Measurements from ENCODE around the gene EDN2. TPM values are rescaled to one million over a fixed set of nuclear protein-coding genes. Genes with fewer than 3 reads are reported as not detected.

The EDN2 gene
- total RNA-seq, 1 donor from 2014 or later = 1.1 TPM

DNA sequence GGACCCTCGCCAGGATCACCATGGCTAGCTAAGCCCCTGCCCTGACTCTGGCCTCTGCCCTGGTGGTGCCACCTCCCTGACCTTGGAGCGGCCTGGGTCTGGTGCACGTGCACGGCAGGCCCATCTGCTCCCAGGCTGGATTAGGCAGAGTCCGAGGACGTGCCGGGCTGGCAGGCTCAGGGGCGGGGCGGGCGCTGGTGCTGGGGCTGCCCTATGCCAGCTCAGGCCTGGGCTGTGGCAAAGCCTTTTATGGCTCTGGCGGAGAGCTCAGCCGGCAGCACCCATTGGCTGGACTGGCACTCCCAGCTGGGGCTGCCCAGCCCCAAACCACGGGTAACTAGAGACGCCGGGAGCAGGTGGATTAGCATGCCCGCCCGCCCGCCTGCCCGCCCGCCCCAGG lies 17.1 kb upstream of the EDN2 start:
- intact Hi-C loops (cut with DNase I) = no loop called here
- no peak for DNase-seq (ENCODE audit: low spot score)

DNA sequence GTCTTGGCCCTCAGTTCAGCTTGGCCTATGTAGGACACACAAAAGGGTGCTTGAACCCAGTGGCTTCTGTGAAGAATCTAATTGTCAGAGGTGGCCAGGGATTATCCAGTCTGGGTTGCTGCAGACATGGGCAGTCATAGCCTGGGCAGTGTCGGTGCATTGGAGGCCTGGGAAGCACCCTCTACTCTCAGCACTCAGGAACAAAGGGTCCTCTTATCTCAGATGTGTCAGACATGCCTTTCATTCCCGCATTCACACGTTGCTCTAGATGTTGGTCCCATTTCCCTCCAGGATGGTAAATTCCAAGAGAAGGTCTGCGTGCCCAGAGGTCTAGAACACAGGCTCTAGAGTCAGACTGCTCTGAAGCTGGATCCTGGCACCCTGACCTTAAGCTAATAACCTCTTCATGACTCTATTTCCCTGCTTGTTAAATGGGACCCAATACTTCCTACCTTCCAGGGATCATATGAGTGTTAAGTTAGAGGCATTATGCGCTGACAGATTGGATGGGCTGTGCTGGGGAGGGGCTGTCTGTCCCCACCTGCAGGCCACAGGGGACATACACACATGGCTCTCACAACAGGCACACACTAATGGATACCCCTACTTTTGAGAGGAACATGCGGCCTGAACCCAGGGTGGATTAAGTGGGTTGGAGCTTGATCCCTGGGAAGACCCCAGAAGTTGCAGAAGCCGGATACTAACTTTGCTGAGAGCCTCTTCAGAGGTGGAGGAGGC lies 16.5 kb upstream of the EDN2 start:
- DNase-seq (ENCODE audit: low spot score) = no peak
- intact Hi-C loops (cut with DNase I) = no loop called here

DNA sequence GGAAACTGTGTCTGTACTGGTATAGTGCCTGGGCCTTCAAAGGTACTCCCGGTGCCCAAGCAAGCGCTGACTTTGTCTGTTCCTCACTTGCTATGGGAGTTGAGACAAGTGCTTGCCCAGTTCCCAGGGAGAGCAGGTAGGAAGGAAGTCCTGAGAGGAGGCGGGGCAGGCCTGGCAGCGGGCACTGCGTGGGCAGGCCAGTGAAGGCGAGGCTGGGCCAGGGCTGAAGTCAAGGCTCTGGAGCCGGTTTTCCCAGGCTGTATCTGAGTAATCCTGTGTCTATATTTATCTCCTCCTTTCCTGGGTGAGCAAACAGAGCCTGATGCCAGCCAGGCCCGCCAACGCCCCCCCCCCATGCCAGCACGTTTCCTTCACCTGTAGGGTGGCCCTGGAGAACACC lies 15.9 kb upstream of the EDN2 start:
- intact Hi-C loops (cut with DNase I) = no loop called here
- DNase-seq (ENCODE audit: low spot score) = no peak

DNA sequence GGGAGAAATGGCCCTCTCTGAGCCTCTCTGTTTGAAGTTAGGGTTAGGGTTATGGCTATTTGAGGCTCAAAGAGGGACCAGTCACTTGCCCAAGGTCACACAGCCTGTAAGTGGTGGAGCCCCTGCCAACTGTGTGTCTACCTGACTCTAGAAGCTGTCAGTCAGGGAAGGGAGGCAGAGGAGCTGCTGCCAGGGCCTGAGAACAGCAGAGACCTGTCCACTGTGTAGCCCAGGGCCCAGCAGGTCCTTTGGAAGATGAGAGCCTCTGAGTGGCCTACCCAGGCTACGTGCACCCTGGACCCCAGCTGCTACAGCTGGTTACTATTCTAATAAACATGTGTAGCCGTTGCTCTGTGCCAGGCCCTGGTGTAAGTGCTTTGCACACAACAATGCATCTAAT lies 15.1 kb upstream of the EDN2 start:
- DNase-seq (ENCODE audit: low spot score) = no peak
- intact Hi-C loops (cut with DNase I) = loop anchor here (5.0 kb wide), 1 partner anchor 42 kb away; no protein-coding TSS in a partner anchor

DNA sequence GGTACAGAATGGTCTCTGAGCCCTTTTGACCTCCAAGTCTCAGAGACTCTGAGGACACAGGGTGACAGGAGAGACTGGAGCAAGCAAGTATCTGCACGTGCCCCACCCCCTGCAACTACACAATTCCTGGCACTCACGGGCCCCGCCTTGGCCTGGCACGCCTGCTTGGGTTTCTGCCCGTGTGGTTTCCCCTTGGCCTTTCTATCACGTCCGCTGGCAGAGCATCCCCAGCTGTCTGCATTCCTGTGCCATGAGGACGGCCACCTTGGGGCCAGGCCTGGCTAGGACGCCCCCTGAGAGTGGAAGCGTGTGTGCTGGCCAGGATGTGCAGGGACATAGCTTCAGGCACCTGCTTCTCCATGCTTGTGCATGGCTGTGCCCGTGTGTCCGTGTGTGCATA lies 14.3 kb upstream of the EDN2 start:
- peak; percentile 86 for DNase-seq (ENCODE audit: low spot score)
- intact Hi-C loops (cut with DNase I) = loop anchor here (5.0 kb wide), 1 partner anchor 42 kb away; no protein-coding TSS in a partner anchor

DNA sequence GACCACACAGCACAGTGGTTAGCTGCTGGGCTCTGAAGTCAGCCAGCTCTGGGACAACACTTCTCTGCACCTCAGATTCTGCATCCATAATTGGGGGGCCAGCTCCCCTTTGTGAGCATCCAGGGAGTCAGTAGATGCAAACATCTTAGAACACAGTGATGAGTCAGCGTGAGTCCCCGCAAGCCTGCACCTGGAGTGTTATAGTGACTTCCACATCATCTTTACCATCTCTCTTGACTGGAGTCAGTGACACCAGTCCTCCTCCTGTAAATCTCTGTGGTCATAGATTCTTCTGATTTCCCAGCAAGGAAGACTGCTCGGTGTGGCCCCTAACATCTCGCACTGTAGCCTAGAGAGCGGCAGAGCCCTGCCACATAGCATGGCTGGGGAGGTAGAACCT lies 13.9 kb upstream of the EDN2 start:
- DNase-seq (ENCODE audit: low spot score) = no peak
- intact Hi-C loops (cut with DNase I) = loop anchor here (5.0 kb wide), 1 partner anchor 41 kb away; no protein-coding TSS in a partner anchor

DNA sequence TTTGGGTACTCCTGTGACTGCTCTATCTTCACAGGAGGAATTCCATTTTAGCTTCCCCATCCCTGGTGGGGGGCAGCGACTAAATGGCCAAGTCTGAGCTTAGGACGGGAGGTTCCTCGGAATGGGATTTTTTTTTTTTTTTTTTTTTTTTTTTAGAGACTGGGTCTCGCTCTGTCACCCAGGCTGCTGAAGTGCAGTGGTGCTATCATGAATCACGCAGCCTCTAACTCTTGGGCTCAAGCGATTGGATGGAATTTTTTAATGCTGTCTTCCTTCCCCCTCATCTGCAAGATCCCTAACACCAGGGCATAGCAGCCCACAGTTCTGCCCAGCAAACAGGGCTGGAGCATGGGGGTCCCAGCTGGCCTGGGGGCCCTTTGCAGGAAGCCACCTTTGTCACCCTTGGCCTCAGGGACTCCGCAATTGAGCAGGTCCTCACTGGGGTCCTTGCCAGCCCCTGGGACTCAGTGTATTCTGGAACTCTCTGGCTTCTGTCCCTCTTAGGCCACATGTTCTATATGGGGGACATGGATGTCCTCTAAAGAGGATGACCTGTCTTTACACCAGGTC lies 13.1 kb upstream of the EDN2 start:
- intact Hi-C loops (cut with DNase I) = loop anchor here (2.0 to 5.0 kb wide), 3 partner anchors 39 to 65 kb away; no protein-coding TSS in a partner anchor
- DNase-seq (ENCODE audit: low spot score) = no peak

DNA sequence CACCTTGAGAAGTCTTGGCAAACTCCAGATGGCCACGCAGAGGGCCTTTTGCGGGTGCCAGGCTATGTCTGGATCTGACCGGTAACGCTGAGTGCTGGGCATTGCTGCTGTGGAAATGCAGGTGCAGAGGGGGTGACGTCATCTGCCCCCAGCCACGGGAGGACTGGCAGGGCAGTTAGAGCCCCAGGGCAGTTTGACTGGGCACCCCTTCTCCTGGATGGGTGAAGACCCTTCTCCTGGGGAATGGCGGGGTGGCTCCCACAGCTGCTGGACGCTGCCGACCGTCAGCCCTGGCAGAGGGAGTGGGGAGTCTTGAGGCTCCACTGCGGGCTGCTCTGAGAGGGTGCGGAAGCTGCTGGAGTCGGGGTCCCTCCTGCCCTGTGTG lies 12.6 kb upstream of the EDN2 start:
- intact Hi-C loops (cut with DNase I) = loop anchor here (2.0 to 5.0 kb wide), 3 partner anchors 40 to 64 kb away; no protein-coding TSS in a partner anchor
- no peak for DNase-seq (ENCODE audit: low spot score)

DNA sequence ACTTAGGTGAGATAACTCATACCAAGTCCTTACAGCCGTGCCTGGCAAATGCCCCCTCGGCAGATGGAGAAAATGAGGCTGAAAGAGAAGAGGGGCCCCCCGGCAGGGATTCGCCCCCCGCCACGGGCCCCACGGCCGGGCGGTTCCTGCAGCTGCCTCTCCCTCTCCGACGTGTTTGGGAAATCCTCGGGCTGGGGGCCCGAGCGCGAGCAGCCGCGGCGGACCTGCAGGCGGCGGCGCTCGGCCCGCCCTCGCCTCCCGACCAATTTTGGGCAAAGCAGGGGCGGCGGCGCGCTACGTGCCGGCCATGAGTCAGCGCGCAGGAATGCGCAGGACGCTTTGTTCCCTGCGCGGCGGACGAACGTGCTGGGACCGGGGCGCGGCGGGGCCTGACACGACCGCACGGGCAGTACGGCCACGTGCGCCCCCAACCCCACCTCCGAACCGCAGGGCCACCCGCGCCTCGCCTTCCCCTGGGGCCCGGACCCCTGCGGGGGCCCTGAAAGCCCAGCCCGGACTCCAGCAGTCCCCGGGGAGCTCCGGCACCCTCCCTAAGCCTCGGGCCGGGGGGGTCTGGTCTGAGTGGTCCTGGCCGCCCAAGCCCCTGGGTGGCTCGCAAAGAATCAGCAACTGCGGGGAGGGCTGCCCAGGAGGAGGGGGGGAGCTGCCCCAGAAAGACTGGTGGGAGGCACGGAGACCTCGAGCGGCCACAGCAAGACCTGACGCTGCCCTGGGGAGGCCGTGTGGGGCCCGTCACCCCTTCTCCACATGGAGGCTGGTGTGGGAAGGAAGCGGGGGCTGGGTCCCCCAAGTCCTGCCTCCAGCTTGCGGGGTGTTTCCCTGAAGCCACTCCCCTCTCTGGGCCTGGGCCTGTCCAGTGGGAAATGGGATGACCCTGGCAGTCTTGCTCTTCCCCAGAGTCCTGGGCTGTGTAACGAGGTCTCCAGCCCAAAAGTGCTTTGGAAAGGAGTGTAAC lies 11.9 kb upstream of the EDN2 start:
- intact Hi-C loops (cut with DNase I) = loop anchor here (2.0 to 5.0 kb wide), 3 partner anchors 39 to 64 kb away; no protein-coding TSS in a partner anchor
- DNase-seq (ENCODE audit: low spot score) = peak; percentile 91

DNA sequence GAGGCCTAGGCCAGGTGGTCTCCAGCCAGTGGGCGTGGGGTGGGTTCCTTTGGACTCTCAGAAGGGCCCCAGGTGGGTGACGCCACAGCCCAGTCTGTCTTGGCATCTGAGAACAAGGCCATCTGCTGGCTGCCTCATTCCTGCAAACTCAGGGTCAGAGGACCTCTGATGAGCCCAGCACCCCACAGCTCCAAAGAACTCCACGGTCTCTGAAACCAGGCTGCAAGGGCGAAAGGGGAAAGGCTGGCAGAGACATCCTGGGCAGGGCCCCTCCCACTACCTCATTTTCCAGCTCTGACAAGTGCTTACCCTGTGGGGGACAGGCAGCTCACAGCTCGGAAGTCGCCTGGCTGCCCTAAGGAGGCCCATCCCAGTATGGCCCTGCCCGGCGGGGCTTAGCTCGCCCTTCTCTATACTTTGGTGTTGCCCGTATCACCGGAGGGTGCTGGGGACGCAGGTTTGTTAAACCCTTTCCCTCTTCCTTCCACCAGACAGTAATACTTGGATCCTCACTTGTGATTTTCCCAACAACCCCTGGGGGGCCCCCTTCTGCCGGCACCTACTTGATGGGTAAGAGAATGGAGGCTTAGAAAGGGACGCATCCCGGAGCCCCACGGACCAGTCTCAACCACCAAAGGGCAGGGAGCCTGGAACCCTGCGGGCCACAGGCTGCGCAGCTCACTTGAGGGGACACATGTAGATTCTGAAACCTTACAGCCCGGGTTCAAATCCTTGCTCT lies 10.9 kb upstream of the EDN2 start:
- DNase-seq (ENCODE audit: low spot score) = no peak
- intact Hi-C loops (cut with DNase I) = loop anchor here (5.0 kb wide), 1 partner anchor 38 kb away; no protein-coding TSS in a partner anchor

DNA sequence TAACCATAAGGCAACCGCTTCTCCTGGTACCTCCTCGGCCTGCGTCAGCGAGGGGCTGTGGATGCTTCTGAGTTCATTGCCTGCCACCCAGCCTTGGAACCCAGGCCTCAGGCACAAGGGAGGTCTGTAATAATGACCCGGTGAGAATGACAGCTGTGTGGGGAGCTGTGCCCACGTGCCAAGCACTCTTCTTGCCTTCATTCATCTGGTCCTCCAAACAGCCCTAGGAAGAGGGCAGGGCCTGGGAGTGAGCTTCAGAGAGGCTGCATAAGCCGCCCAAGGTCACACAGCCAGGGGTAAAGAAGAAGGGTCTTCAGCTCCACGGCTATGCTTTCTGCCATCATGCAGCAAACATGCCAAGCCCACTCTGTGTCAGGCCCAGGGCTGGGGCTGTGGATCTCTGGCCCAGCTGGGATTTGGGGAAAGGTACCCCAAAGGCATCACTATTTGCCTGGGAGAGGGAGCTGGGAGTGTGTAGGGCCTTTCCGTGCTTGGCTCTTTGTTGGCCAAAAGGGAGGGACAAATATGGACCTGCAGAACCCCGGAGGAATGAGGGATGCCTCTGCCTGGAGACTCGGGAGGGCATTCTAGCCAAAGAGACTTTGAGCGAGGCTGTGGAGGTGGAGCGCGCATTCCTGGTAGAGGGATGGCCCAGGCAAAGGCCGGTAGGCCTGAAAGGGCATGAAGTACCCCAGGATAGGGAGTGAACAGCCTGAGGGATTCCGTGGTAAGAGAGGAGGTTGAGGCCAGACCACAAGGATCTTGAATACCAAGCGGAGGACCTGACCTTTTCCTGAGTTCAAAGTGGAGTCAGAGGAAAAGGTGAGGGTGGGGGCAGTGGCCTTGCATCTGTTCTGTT lies 10.1 kb upstream of the EDN2 start:
- DNase-seq (ENCODE audit: low spot score) = no peak
- intact Hi-C loops (cut with DNase I) = loop anchor here (5.0 kb wide), 1 partner anchor 37 kb away; no protein-coding TSS in a partner anchor

DNA sequence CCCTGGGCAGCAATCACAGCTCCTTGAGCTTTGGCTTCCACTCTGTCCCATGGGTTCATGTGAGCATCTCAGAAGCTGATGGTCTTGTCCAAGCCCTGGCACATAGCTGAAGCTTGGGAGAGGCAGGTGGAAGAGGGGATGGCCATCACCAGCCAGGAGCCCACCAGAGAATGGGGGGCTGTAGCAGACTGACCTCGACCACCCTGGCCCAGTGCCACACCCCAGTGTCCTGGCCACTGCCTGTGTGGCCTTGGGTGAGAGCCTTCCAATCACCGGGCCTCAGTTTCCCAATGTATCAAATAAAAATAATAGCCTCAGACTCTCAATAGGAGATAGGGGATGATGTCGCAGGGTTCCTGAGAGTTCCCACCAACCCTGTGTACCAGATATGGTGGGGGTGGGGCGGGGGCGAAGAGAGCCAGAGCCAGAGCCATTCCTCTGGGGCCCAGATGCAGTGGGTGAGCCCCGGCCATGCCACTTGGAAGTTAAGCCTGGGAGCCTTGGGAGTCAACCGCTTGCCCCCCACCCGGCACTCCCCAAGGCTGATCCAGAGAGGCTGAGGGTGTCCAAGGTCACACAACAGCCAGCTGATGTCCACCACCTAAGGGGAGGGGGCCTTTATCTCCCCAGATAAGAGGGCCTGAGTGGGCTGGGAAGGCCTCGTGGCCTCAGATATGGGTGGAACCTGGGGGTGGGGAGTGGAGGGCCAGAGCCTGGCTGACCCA lies 9.3 kb upstream of the EDN2 start:
- intact Hi-C loops (cut with DNase I) = no loop called here
- no peak for DNase-seq (ENCODE audit: low spot score)

DNA sequence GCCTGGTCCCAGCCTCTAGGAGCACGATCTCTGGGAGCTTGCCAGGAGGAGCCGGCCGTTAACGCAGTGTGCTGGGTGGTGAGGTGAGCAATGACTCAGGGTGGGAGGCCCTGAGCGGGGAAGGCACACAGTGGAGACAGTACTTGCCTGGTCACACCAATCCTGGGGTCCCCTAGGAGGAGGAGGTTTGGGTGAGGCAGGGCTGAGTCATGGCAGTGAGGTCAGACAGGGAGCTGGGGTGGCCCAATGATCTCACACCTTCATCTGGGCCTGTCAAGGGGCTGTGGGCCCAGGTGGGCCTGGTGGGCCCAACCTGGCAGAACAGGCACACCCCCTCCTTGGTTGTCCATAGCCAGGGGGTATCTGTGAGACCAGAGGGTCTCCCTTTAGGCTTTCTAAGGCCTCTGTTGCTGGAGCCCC lies 8.6 kb upstream of the EDN2 start:
- intact Hi-C loops (cut with DNase I) = no loop called here

DNA sequence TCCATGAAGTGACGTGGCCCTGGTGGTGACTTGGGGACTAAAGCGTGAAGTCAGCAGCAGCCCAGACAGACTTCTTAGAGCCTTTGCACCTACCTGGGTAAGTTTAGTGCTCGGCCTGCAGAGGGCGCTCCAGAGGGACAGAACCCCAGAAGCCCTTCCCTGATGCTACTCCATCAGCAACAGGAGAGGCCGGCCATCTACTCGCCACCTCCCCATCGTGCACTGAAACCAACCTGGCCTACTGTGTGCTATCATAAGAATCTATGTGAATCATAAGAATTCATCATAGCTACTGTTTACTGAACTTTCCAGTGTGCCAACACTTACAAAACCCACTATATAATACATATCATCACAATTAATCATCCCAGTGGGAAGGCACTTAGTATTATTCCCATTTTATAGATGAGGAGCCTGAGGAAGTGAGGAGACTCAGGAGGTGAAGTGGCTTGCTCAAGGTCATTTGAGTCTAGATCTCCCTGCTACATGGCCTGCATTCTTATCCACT lies 7.9 kb upstream of the EDN2 start:
- DNase-seq (ENCODE audit: low spot score) = no peak
- intact Hi-C loops (cut with DNase I) = no loop called here

More for the DNA sequence above, 8.6 kb upstream of the EDN2 start:
- no peak for DNase-seq (ENCODE audit: low spot score)

DNA sequence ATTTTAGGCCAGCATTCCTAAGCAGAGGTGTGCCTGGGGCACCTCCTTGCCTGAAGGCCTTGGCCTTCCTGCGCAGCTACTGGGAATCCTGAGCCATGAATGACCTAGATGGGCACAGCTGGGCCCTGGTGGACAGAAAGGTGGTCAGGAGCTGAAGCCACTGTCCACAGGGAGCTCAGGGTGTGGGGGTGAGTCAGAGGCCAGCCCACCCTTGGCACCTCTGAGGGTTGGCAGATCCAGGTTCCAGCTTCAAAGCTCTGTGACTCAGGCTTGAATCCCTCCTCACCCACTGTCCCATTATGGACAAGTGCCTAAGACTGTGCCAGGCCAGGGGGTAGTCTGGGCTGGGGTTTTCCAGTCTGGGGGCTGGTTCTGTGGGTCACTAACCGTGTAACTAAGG lies 6.4 kb upstream of the EDN2 start:
- intact Hi-C loops (cut with DNase I) = no loop called here
- no peak for DNase-seq (ENCODE audit: low spot score)

DNA sequence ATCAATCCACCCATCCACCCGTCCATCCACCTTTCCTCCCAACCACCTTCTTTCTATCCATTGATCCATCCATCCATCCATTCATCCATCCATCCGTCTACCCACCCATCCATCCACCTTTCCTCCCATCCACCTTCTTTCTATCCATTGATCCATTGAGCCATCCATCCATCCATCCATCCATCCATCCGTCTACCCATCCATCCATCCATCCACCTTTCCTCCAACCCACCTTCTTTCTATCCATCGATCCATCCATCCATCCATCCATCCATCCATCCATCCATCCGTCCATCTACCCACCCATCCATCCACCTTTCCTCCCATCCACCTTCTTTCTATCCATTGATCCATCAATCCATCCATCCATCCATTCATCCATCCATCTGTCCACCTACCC lies 5.1 kb upstream of the EDN2 start:
- intact Hi-C loops (cut with DNase I) = no loop called here
- DNase-seq (ENCODE audit: low spot score) = no peak

Data from cardiac septum (tissue), 1 donor.